ENCODE measurements around the gene EMSY.

Gene EMSY

DNA sequence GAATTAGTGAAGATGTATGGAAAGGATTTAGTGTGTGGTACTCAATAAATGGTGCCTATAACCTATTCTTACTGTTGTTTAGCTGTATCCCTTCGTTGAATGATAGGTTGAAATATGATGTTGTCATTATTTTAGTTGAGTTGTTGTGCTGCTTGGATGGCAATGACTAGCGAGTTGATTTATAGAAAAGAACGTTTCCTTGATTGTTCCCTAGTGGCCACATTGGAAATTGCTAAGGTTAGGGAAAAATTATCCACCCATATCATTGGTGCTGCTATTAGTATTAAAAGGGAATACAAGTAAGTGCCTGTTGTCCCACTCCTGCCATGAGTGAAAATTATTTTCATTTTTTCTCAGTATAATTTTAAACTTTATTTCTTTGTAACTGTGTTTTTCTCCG is 14.5 kb downstream of the EMSY start:
- DNase-seq (ENCODE audit: low read depth) = no peak

DNA sequence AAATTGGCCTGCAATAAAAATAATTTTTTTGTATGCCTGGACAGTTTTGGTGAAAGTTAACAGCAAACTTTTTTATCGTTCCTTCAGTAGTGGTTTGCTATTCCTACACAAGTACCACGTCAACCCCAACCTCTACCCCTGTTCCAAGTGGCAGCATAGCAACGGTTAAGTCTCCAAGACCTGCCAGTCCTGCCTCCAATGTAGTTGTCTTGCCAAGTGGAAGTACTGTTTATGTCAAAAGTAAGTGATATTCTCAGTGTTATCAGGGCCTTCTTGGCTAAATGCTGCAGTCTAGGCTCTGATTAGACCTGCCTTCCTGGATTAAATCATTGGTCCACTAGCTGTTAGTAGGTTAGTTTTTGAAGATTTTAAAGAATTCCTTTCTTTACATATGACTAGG is 15.0 kb downstream of the EMSY start:
- no peak for DNase-seq (ENCODE audit: low read depth)

DNA sequence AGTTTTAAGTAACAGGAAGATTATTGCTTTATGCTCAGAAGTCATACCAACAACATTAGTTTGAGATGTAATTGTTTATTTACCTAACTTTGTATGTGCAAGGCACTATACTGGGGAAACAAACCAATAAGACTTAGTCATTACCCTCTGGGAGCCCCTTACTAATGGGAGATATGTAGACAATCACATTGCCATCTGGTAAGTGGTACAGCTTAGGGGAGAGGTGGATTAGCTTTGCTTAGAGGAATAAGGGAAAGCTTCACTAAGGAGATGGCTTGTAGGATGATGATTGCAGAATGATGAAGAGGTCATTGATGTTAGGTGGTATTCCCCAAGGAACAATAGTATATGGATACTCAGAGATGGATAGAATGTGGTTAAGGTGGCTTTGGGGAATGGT is 17.5 kb downstream of the EMSY start:
- DNase-seq (ENCODE audit: low read depth) = no peak

DNA sequence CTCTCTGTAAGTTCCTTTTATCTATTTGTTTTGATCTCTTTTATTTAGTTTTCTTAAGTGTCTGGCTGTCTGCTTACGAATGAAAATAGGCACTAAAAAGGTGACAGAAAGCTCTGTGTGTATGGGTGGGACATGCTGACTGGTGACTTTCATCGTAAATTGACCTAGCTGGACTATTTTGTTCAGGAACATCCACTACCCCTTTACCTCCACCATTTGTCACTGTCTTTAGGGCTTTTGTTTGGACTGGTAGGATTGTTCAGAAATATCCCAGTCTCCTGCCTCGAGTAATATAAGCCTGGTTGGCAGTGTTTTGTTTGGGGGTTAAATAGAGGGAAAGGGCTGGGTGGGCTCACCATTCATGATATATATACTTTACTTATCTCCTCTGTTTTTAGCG is 20.9 kb downstream of the EMSY start:
- DNase-seq (ENCODE audit: low read depth) = no peak

DNA sequence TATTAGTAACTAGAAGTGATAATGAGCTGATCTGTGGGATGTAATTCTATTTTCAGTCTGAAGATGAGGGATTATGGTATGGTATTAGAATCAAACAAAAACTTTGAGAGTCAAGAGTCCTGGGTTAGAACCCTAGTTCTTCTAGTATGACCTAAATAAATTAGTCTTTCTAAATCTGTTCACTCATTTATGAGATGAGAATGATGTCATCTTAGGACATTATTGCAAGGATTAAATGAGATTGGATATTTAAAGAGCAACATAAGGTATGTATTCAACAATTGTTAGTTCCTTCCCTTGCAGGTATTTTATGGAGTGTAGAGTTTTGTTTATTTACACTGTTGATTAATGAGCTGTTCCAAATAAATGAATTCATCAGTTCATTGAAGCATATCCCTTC is 21.8 kb downstream of the EMSY start:
- DNase-seq (ENCODE audit: low read depth) = no peak

DNA sequence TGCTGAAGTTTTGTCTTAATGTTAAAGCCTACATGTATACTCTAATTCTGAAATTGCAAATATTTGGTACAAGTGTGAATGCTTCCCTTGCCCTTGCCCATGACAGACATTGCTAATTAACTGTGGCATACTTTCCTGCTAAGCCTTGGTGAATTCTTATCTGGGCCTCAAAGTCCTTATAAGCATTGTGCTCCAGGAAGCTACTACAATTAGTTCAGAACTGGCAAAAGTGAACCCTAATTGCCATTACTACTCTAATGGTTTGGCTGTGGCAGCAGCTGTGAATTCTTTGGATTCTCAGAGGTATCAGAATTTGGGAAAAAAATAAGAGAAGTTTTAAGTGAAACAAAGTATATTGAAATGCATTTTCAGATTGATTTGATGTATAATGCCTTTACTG is 24.3 kb downstream of the EMSY start:
- no peak for DNase-seq (ENCODE audit: low read depth)

DNA sequence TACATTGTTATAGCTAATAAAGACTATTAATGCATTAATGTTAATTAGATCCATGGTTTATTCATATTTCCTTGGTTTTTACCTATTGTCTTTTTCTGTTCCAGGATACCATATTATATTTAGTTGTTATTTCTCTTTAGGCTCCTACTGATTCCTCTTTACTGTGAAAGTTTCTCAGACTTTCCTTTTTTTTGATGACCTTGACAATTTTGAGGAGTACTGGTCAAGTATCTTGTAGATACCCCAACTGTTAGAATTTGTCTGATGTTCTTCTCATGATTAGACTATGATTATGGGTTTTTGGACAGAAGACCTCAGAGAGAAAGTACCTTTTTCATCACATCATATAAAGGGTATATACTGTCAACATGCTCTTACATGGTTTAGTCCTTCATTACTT is 26.6 kb downstream of the EMSY start:
- DNase-seq (ENCODE audit: low read depth) = no peak

DNA sequence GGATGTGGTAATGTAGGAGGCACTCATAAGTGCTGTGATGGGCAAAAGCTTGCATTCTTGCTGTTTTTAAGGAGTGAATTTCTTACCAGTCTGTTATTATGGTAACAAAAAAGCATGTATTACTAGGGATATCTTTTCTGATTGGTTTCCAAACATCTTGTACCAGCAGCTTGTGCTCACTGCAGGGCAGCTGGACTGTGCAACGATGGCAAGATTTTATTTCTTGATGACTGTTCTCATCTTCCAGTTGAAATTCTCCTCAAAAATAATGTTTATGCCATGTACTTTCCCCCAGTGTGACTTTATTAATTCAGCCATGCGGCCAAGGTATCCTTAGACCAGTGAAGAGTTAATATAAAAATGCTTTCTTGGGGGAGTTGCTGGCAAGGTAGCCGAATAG is 35.4 kb downstream of the EMSY start:
- DNase-seq (ENCODE audit: low read depth) = no peak

DNA sequence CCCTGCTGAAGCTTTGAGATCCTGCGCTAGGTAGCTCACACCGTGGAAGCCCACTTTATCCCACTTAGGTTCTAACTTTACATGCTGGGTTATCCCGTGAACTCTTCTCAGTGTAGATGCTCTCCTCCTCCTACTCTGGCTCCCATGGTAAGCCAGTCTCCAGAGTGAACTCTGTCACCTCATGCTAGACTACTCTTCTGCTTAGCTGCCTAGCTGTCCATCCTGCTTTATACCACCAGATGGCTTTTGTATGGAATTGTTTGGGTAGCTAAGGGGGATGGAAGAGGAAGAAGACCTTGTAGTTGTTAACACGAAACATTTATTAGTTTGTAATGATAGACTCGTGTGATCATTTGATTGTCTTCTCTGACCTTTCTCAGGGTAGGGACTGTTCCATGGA is 46.8 kb downstream of the EMSY start:
- DNase-seq (ENCODE audit: low read depth) = no peak

DNA sequence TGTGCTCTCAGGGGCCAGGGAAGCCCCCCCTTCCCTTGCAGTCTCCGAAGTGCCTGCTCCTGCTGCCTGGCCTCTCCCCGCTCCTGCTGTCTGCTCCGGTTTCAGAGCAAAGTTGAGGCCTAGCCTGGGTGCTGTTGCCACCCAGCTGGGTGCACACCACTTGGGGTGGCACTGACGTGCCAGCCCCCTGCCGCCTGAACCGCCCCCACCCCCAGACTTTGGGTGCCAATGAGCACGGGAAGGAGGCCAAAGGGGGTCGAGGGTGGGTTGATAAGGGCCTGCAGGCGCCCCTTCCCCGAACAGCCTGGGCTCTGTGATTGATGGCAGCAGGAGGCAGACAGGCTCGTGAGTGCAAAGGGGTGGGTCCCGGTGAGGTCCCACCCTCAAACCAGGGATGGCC is 48.2 kb downstream of the EMSY start:
- DNase-seq (ENCODE audit: low read depth) = no peak

DNA sequence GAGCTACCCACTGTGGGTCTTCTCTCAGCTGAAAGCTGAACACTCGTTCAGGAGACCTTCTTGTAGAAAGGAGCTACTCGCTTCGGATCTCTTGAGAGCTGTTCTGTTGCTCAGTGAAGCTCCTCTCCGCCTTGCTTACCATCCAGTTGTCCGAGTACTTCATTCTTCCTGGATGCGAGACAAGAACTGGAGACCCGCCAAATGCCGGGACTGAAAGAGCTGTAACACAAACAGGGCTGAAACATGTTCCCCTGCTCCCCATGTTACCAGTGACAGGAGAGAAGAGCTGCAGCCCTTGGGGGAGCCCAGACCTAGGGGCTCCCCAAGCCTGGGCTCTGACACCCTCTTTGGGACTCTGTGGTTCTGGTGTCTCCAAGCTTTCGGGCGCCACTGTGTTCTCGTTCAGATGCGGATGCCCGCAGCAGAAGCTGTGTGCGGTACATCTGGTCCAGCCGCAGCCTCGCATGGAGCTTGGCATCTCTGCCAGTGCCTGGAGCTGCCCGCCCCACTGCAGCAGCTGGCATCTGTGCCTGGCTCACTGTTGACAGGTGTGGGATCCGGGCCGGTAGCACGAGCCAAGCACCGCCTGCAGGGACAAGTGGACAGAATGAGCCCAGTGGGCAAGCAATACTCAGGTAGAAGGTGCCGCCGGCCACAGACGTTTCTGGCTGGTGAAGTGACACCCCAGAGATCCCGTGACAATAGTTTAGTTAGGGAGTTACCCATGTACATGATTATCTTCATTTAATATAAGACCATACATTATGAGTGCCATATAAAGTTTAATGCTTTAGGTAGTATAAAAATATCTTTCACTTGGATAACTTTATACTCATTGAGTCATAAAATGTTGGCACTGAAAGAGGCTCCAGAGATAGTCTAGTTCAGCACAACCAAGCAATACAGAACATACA is 49.1 kb downstream of the EMSY start:
- DNase-seq (ENCODE audit: low read depth) = no peak

DNA sequence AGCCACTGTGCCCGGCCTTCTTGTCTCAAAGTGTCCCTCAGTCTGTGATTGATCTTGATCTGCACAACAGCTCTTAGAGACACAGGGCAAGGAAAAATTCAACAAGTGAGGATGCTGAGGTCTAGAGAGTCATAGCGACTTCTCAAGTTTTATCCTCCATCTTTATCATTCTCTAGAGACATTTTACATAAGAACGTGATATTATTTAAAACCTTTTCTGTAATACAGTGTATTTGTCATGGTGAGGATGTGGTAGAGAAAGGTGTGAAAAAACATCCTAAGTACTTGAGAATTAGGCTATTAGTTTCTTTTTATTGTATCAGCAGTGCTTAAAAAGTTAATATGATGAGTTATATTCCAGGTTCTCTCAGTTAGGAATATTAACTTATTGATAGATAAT is 50.2 kb downstream of the EMSY start:
- DNase-seq (ENCODE audit: low read depth) = no peak

DNA sequence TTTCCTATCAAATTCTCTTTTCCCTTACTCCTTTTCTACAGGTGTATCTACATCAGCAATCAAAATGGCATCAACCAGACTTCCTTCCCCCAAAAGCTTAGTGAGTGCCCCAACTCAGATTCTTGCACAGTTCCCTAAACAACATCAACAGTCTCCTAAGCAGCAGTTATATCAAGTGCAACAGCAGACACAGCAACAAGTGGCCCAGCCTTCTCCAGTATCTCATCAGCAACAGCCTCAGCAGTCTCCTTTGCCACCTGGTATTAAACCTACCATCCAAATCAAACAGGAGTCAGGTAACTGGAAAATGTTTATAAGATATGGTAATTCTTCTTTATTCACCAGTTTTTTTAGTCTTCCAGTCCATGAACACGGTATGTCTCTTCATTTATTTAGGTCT is 51.4 kb downstream of the EMSY start:
- DNase-seq (ENCODE audit: low read depth) = no peak

DNA sequence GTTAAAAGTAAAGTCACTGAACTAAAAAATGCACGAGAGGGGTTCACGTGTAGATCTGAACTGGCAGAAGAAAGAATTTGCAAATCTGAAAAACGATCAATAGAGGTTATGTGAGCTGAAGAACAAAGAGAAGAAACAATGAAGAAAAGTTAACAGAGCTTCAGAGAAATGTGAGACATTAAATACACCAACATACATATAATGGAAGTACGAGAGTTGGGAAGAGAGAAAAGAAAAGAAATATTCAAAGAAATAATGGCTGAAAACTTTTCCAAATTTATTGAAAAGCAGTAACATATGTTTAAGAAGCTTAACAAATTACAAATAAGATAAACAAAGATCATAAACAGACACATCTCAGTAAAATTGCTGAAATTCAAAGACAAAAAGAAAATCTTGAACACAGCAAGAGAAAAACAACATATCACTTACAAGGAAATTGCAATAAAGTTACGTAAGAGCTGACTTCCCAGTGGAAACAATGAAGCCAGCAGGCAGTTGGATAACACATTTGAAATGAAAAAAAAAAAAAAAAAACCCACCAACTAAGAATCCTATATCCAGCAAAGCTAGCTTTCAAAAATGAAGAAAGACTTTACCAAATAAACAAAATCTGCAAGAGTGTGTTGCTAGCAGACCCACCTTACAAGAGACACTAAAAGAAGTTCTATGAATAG is 56.8 kb downstream of the EMSY start:
- DNase-seq (ENCODE audit: low read depth) = no peak

DNA sequence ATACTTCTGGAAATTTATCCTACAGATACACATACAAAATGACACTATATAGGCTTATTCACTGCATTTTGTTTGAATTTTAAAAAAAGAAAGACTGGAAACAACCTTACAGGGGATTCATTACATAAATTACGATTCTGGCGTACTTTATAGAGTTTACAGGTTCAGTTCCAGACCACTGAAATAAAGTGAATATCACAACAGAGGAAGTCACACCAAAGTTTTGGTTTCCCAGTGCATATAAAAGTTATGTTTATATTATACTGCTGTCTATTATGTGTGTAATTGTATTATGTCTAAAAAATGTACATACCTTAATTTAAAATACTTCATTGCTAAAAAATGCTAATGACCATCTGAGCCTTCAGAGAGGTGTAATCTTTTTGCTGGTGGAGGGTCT is 62.0 kb downstream of the EMSY start:
- no peak for DNase-seq (ENCODE audit: low read depth)

DNA sequence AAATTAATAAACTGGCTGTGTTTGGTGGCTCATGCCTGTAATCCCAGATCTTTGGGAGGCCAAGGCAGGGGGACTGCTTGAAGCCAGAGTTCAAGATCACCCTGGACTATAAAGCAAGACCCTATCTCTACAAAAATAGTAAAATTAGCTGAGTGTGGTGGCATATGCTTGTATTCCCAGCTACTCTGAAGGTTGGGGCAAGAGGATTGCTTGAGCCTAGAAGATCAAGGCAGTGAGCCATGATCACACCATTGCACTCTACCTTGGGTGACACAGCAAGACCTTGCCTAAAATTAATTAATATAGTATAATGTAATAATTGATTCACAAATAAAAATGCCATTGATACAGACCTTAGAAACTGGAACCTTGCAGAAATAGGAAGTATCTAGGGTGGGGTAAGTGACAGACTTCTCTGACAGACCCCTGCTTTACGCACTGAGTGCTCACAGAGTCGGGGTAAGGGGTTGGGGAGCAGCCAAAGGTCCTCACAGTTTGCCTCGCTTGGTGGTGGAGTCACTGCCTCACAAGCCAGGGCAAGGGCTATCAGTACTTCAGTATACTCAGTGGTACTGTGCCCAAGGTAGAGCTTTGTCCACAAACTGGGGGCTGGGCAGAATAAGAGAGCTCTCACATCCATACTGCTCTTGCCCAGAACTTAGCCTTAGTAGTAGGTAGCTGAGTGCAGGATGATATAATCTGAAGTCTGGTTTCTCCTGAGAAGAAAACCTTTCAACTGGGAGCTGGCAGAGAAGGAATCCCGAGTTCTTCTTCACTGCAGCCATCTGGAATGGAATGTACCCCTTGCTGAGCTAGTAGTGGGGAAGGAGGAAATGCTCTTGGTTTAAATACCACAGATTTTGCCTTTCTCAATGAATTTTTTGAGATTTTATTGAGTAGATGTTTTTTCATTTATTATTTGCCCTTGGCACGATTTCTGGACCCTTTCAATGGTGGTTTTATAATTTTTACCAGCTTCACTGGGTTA is 65.5 kb downstream of the EMSY start:
- no peak for DNase-seq (ENCODE audit: low read depth)

DNA sequence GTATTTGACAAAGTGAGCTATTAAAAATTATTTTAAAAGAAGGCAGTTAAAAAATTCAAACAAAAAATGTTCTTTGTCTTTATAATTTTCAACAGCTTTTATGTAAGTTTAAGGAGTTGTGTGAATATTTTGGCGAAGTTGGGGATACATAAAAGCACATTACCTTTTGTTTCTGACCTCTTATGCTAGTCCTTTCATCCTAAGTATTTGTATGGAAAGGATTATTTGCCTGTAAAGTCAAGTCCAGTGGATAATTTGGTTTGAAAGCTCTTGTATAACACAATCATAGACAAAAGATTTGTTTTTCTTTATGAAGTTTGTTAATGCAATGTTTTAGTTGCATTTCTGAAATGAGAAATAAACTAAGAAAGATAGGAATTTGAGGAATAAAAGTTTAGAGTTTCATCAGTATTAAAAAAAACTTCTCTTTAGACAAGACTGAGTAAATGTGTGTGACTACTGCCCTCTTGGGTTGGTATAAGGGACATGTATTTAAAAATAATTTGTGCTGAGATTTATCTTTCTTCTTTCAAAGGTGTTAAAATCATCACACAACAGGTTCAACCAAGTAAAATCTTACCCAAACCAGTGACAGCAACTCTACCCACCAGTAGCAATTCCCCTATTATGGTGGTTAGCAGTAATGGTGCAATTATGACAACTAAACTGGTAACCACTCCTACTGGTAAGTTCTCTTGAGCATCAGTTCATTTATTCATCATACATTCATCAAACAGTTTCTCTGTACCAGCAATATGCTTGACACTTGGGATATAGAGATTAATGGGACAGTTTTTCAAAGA is 68.2 kb downstream of the EMSY start:
- no peak for DNase-seq (ENCODE audit: low read depth)

DNA sequence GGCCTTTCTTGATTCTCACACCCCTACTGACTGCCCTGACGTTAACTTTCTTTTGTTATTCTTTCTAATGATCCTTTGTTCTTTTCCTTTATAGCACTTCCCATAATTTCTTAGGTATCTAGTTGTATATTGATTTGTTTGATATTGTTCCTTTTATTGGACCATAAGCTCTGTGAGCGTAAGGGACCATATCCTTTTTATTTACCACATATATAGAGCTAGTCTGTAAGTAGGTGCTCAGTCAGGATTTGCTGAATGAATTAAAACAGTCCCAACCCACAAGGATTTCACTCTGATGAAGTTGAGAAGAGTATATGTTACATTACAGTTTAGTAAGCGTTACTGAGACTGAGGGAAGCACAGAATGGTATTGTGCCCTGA is 68.8 kb downstream of the EMSY start:
- DNase-seq (ENCODE audit: low read depth) = no peak

DNA sequence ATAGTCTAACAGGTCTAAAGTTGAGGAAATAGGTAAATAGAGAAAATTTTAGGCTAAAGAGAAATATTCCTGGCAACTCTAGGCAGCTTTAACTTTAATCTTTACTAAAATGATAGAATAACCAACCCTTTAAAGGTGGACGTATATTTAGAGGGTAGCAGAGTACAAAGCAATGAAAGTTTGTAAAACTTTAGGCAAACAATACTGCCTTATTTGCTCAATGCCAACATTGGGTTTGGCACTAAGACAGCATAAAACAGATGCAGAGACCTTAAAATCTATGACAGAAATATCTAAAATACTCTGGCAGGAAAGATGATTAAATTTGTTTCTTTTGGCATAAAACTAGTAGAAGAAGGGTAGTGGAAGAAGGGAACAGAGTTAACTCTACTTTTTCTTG is 70.7 kb downstream of the EMSY start:
- DNase-seq (ENCODE audit: low read depth) = no peak

DNA sequence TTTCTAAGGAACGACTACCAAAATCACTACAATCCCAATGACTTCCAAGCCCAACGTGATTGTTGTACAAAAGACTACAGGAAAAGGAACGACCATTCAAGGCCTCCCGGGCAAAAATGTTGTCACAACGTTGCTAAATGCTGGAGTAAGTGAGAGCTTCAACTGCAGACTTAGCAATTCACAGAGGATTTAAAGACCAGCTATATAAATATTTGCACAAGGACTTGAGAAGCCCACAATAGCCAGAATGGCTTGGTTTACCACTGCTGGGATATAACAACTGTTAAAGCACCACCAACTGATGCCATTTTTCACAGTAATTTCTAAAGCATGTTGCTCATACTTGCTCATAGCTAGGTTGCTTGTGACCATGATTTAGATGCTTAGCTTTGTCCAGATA is 78.3 kb downstream of the EMSY start:
- no peak for DNase-seq (ENCODE audit: low read depth)

DNA sequence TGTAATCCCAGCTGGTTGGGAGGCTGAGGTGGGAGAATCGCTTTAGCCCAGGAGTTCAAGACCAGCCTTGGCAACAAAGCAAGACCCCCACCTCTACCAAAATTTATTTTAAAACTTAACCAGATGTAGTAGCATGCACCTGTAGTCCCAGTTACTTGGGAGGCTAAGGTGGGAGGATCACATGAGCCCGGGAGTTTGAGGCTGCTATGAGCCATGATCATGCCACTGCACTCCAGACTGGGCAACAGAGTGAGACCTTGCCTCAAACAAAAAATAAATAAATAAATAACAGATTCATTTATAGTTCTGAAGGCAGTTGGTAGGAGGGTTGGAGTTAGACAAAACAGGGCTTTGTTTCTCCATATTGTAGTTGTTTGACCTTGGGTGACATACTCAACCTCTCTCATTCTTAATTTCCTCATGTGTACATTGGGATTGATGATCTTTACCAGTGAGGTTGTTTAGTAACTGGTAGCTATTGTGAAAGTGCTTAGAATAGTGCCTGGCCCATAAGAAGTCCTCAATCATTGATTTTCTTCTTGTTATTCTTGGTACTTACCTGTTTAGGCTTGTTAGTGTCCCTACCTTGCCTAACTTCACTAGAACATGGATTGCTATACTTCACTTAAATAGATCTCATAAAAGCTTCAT is 79.1 kb downstream of the EMSY start:
- DNase-seq (ENCODE audit: low read depth) = no peak
